Muscle of arm (tissue), 12 donors: ENCODE measurements around the gene TWNK. TPM values are rescaled to one million over a fixed set of nuclear protein-coding genes. Genes with fewer than 3 reads are reported as not detected.
A peak's percentile ranks its signal among the peaks of the same experiment; 100 is the strongest.
"Not testable (repeated sequence)": the region's sequence is repeated elsewhere in the genome, so short reads cannot be mapped to it uniquely, and the experiment has no call there.

Experiments used
- DNase-seq: peaks from one replicate; pipeline ENCODE4 v3.0.0-alpha.2; 2013
- polyA plus RNA-seq, 12 donors: library from polyadenylated mRNA; unstranded; fragments of 120-200 nt; gene quantifications; one replicate each; pipeline ENCODE4 v1.2.1, GENCODE V29; 2013; ENCODE audit not compliant: insufficient read length in 12 of 12

Gene TWNK
- polyA plus RNA-seq, 12 donors: 5.7 to 11.2 (median 9.7) TPM; not detected in 1

GRCh38 chr10:100972115-100972903 is 15.0 kb upstream of the TWNK start:
- no peak for DNase-seq

- no peak for DNase-seq
These were observed 14.3 kb upstream of the TWNK start for GRCh38 chr10:100972904-100973535.

- not testable (repeated sequence) for DNase-seq
These were observed 11.9 kb upstream of the TWNK start for GRCh38 chr10:100975397-100975796.

DNA sequence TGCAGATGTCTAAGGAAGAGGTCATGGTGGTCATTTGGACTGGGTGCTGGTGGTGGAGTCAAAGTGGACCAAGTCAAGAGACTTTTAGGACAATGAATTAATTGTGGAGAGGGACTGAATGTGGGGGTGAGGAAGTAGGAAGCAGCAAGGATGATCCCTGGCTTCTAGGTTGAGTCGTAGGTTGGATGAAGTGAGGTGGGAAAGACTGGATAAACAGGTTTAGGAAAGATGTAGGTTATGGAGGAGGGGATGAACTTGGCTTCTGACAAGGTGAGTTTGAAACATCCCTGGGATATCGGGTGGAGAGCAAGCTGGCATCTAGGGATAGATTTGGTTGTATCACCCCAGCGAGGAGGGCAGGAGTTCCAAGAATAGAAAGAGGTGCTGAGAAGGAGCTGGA is 10.4 kb upstream of the TWNK start:
- no peak for DNase-seq

DNA sequence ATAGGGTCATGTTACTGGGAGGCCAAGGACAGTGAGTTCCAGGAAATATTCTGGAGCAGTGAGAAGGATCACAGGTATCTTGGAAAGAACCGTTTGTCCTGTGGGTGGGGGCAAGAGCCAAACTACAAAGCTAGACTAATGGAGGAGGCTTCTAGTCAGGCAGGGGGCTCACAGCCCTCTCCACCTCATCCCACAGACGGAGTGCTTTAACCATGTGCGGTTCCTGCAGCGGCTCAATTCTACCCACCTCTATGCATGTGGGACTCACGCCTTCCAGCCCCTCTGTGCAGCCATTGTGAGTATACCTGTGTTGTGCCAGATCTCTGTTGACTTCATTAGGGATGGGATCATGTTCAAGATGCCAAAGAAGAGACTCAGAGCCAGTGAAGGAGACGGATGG is 9.9 kb upstream of the TWNK start:
- DNase-seq: no peak

- DNase-seq: no peak
These were observed 9.0 kb upstream of the TWNK start for GRCh38 chr10:100978121-100978900.

DNA sequence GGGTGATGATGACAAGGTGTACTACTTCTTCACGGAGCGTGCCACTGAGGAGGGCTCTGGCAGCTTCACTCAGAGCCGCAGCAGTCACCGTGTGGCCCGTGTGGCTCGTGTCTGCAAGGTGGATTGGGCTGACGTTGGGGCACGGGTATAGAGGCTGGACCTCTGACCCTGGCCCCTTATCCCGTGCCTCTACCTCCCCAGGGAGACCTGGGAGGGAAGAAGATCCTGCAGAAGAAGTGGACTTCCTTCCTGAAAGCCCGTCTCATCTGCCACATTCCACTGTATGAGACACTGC is 8.5 kb upstream of the TWNK start:
- no peak for DNase-seq

DNA sequence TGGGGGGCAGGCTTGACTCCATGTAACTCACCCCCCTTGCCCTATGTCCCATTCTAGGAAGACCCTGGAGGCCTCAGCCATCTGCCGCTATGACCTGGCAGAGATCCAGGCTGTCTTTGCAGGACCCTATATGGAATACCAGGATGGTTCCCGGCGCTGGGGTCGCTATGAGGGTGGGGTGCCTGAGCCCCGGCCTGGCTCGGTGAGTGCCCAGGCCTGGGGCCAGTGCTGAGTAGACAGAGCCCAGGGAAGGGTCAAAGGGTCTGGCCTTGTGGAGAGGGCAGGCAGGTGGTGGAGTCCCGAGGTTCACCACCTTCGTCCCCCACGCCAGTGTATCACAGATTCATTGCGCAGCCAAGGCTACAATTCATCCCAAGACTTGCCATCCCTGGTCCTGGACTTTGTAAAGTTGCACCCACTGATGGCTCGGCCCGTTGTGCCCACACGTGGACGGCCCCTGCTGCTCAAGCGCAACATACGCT is 7.5 kb upstream of the TWNK start:
- DNase-seq: no peak

DNA sequence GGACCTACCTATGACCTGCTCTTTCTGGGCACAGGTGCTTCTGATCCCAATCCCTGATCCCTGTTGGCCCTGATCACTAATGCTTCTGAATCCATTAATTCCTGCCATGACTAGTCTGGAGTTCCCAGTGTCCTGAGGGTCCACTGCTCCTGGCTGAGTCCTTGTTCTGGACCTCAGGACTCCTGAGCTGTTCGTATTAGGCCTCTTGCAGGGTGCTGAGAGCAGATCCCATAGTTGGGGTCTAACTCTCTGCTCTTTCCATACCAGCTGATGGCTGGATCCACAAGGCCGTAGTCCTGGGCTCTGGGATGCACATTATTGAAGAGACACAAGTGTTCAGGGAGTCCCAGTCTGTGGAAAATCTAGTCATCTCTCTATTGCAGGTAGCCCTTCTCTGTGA is 7.0 kb upstream of the TWNK start:
- no peak for DNase-seq

GRCh38 chr10:100980711-100981110 is 6.6 kb upstream of the TWNK start:
- DNase-seq: no peak

DNA sequence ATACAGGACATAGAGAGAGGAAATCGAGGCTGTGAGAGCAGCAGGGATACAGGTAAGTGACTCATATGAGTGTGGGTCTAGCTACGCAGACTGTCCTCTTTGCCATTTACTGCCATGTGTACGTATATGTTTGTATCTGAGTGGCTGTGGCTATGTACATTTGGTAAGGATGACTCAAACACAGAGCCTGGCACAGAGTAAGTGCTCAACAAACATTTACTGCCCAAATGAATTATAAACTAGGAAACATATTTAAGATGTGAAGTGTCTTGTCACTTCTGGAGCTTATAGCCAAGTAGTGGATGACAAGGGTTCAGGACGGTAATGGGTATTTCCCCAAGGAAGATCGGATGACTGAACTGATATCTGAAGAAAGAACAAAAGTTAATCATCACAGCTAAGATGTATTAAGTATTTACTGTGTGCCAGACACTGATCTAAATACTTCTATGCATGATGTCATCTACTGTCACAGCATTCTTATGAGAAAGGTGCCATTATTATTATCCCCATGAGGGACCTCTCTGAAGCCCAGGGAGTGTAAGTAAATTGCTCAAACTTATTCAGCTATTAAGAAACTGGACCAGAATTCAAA is 6.1 kb upstream of the TWNK start:
- DNase-seq: no peak

GRCh38 chr10:100982916-100983830 is 4.2 kb upstream of the TWNK start:
- no peak for DNase-seq

- no peak for DNase-seq
These were observed 3.3 kb upstream of the TWNK start for GRCh38 chr10:100983868-100984671.

DNA sequence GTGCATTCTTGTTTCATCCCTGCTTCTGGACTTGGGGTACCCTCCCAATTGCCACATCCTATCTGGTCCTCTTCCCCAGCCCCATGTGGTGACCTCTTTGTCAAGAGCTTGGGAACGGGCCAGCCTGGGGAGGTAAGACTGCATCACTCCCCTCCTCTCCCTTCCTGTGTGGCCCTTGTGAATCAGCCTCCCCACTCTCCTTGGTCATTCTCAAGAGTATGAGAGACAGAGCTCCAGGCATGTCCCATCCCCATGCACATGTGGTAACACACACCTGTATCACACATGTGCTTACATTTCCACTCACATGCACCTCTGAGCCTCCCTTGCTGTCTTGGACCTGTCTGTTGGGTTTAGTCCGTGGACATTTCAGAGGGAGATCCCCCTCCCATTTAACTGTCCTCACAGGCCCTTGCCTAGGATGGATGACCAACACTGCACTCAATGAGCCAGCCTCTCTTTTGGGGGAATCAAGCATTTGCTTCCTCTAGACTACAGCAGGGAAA is 2.6 kb upstream of the TWNK start:
- no peak for DNase-seq

- no peak for DNase-seq
These were observed 2.0 kb upstream of the TWNK start for GRCh38 chr10:100985336-100985735.

GRCh38 chr10:100986623-100986951 is 756 bp upstream of the TWNK start:
- no peak for DNase-seq

DNA sequence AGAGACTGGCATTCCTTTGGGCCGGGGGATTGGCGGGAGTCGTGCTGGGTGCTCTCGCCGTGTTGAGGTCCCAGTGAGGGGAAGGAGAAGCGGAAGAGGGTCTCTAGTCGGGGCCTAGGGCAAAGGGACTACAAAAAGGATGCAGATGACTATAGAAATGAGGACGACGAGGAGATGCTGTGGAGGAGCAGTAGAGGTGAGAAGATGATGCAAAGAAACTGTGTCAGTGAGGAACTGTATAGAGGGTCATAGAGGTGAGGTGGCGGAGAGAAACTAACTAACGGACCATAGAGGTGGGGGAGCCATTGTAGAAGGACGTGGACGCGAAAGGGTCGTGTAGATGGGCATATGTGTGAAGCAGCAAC is 324 bp downstream of the TWNK start:
- no peak for DNase-seq

DNA sequence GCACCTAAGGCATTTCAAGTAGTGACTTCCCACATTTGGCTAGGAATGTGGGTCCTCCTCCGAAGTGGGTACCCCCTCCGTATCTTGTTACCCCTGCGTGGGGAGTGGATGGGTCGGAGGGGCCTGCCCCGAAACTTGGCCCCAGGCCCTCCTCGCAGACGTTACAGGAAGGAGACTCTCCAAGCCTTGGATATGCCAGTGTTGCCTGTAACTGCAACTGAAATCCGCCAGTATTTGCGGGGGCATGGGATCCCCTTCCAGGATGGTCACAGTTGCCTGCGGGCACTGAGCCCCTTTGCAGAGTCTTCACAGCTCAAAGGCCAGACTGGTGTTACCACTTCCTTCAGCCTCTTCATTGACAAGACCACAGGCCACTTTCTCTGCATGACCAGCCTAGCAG is 823 bp downstream of the TWNK start:
- DNase-seq: no peak

DNA sequence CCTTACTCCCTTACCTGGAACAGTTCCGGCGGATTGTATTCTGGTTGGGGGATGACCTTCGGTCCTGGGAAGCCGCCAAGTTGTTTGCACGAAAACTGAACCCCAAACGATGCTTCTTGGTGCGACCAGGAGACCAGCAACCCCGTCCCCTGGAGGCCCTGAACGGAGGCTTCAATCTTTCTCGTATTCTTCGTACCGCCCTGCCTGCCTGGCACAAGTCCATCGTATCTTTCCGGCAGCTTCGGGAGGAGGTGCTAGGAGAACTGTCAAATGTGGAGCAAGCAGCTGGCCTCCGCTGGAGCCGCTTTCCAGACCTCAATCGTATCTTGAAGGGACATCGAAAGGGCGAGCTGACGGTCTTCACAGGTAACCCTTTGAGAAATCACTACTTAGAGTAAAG is 1.7 kb downstream of the TWNK start:
- DNase-seq: no peak

- peak; percentile 61 for DNase-seq
These were observed 6.8 kb downstream of the TWNK start for GRCh38 chr10:100993986-100994708.
